ENCODE measurements around the gene TNNT3. TPM values are rescaled to one million over a fixed set of nuclear protein-coding genes. Genes with fewer than 3 reads are reported as not detected.

Gene TNNT3
- total RNA-seq, 3 donors from 2014 or later, result 0.72 to 2.7 TPM; not detected in 1

DNA sequence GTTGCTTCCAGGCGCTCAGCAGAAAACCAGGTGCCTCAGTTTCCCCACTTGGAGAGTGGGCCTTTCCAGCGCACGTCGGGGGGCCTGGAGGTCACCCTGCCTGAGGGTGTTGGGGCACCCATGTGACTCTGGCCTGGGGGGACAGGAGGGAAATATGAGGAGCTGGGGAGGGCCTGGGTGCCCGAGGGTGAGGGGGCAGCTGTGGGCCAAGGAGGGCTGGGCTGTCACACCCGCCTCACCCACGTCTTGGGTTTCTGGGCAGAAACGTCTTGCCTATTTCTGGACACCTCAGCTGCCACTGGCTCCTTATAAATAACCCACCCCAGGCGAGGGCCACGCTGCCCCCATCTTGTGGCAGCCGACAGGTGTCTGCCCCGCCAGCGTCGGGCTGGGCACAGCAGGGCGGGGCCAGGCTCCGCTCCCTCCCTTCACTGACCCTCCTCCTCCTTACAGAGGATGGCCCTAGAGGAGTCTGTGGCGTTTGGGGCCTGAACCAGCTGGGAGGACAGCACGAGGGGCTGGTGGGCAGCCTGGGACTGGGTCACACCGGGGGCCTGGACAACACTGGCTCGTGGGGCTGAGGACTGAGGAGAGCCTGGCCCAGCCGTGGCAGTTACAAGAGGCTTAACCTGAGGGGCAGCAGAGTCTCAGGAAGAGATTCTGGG is 1.5 kb downstream of the TNNT3 start:
- no peak overlapping the region for H3K4me3 ChIP-seq
- no peaks in the 10 kb centered on the region for H3K9me3 ChIP-seq
- no peak for DNase-seq
- no peaks in the 10 kb centered on the region for H3K36me3 ChIP-seq (ENCODE audit: low read depth)
- ATAC-seq, result peak; percentile 14
- TF ChIP-seq CTCF (IDR thresholded peaks at IDR 0.05), result no peak
- H3K4me1 ChIP-seq (ENCODE audit: low read depth), result no peaks in the 10 kb centered on the region
- intact Hi-C loops (cut with DNase I, micrococcal nuclease), result no loop called here

GRCh38 chr11:1921574-1922141 is 2.2 kb downstream of the TNNT3 start:
- Histone ChIP-seq H3K4me3 (no peak overlapping the region), H3K4me1 (ENCODE audit: low read depth) (no peaks in the 10 kb centered on the region), H3K9me3 (no peaks in the 10 kb centered on the region), H3K36me3 (ENCODE audit: low read depth) (no peaks in the 10 kb centered on the region)
- DNase-seq (no peak), ATAC-seq (no peak)
- intact Hi-C loops (cut with DNase I, micrococcal nuclease), result no loop called here
- TF ChIP-seq CTCF (IDR thresholded peaks at IDR 0.05), result no peak

DNA sequence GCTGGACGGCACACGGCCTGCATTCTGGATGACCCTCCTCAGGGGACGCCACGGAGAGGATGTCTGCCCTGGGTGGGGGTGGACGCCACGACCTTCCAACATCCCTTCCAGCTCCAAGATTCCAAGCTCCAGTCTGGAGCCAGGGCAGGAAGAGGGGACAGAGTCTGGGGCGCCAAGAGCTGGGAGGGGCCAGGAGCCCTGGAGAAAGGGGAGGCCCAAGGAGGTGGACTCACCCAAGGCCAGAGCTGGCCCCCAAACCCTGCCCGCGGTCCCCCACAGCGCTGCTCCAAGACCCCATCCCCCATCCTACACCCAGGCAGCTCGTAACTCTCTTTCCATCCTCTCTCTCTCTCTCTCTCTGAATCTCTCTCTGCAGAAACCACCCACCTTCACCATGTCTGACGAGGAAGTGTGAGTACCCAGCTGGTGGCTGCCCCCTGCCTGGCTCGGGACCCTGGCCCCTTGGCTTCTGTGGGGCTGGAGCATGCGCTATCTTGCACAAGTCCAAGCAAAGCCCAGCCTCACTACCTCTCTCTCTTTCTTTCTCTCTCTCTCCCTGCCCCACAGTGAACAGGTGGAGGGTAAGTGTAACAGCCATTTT is 3.1 kb downstream of the TNNT3 start:
- Histone ChIP-seq H3K36me3 (ENCODE audit: low read depth) (no peaks in the 10 kb centered on the region), H3K4me3 (no peak overlapping the region), H3K9me3 (no peaks in the 10 kb centered on the region), H3K4me1 (ENCODE audit: low read depth) (no peaks in the 10 kb centered on the region)
- no peak for ATAC-seq
- TF ChIP-seq CTCF (IDR thresholded peaks at IDR 0.05), result no peak
- intact Hi-C loops (cut with DNase I, micrococcal nuclease), result no loop called here
- DNase-seq, result peak in 1 of 3 donors; percentile 49

GRCh38 chr11:1923201-1923956 is 3.9 kb downstream of the TNNT3 start:
- H3K9me3 ChIP-seq, result no peaks in the 10 kb centered on the region
- intact Hi-C loops (cut with DNase I, micrococcal nuclease), result no loop called here
- DNase-seq (no peak), ATAC-seq (no peak)
- no peaks in the 10 kb centered on the region for H3K36me3 ChIP-seq (ENCODE audit: low read depth)
- H3K4me1 ChIP-seq (ENCODE audit: low read depth), result no peaks in the 10 kb centered on the region
- no peak overlapping the region for H3K4me3 ChIP-seq
- no peak for TF ChIP-seq CTCF (IDR thresholded peaks at IDR 0.05)

- peak in 1 of 3 donors; percentile 12 for DNase-seq
- intact Hi-C loops (cut with DNase I, micrococcal nuclease), result no loop called here
- ATAC-seq, result no peak
These were observed 4.7 kb downstream of the TNNT3 start for GRCh38 chr11:1924181-1924580.

More at GRCh38 chr11:1924181-1924580, 4.7 kb downstream of the TNNT3 start:
- Histone ChIP-seq H3K4me1 (ENCODE audit: low read depth) (no peaks in the 10 kb centered on the region), H3K4me3 (no peak overlapping the region), H3K36me3 (ENCODE audit: low read depth) (no peaks in the 10 kb centered on the region), H3K9me3 (no peaks in the 10 kb centered on the region)
- no peak for TF ChIP-seq CTCF (IDR thresholded peaks at IDR 0.05)
